HepG2 (cell line): Measurements from ENCODE around the gene BRAF. TPM values are rescaled to one million over a fixed set of nuclear protein-coding genes. Genes with fewer than 3 reads are reported as not detected.

Experiments
- BORCS8-MEF2B ChIP-seq: sonication (generic); formaldehyde crosslinking; IDR thresholded peaks from 2 replicates; pipeline ENCODE4 v1.8.0; 2022; ENCODE audit warnings: mild to moderate bottlenecking, missing genetic modification reagents
- CBFB ChIP-seq: sonication (generic); formaldehyde crosslinking; IDR thresholded peaks from 2 replicates; pipeline ENCODE4 v1.4.0; 2020; ENCODE audit warnings: missing genetic modification reagents
- EED ChIP-seq: sonication (generic); formaldehyde crosslinking; IDR thresholded peaks from 2 replicates; pipeline ENCODE4 v1.5.0; 2020; ENCODE audit warnings: mild to moderate bottlenecking, missing genetic modification reagents
- ELF3 ChIP-seq: IDR thresholded peaks from 2 replicates; pipeline ENCODE4 v1.6.1; 2016; ENCODE audit warnings: missing genetic modification reagents, missing compliant biosample characterization
- HCFC1 ChIP-seq: fragments of 150-350 bp; IDR thresholded peaks from 2 replicates; pipeline ENCODE4 v1.6.1; 2014; ENCODE audit warnings: low read depth, low read length
- HNF4G ChIP-seq, 2 experiments: sonication (generic) in 1 of 2; formaldehyde crosslinking in 1 of 2; IDR thresholded peaks; 2 replicates each; pipeline versions ENCODE4 v1.4.0 to v1.6.1; 2011 to 2020; ENCODE audit warnings: borderline replicate concordance in 2 of 2, low read depth in 2 of 2, mild to moderate bottlenecking in 2 of 2, low read length in 1 of 2, missing genetic modification reagents in 1 of 2, moderate library complexity in 1 of 2
- HOXA5 ChIP-seq: sonication (generic); formaldehyde crosslinking; IDR thresholded peaks from 2 replicates; pipeline ENCODE4 v1.4.0; 2020; ENCODE audit warnings: missing genetic modification reagents
- JDP2 ChIP-seq: sonication (generic); formaldehyde crosslinking; IDR thresholded peaks from 2 replicates; pipeline ENCODE4 v1.8.1; 2022; ENCODE audit warnings: missing genetic modification reagents, borderline replicate concordance
- MBNL3 ChIP-seq: fragments of 250-450 bp; sonication (Bioruptor Pico); conservative IDR thresholded peaks from 2 replicates; pipeline ENCODE4 v1.8.0; 2022; ENCODE audit warnings: mild to moderate bottlenecking, inconsistent platforms
- MIER2 ChIP-seq: IDR thresholded peaks from 2 replicates; pipeline ENCODE4 v1.6.1; 2016; ENCODE audit warnings: missing biosample characterization, missing genetic modification reagents
- MLX ChIP-seq: IDR thresholded peaks from 2 replicates; pipeline ENCODE4 v1.6.1; 2016
- PAWR ChIP-seq: sonication (generic); formaldehyde crosslinking; IDR thresholded peaks from 2 replicates; pipeline ENCODE4 v1.4.0; 2020; ENCODE audit warnings: missing genetic modification reagents, mild to moderate bottlenecking, borderline replicate concordance
- PHB2 ChIP-seq: fragments of 450-650 bp; IDR thresholded peaks from 2 replicates; pipeline ENCODE4 v1.6.1; 2018; ENCODE audit not compliant: partially characterized antibody
- PHF8 ChIP-seq: sonication (generic); formaldehyde crosslinking; IDR thresholded peaks from 2 replicates; pipeline ENCODE4 v1.5.0; 2020; ENCODE audit warnings: missing genetic modification reagents
- RFX1 ChIP-seq: fragments of 450-650 bp; IDR thresholded peaks from 2 replicates; pipeline ENCODE4 v1.6.1; 2017
- RFX3 ChIP-seq: IDR thresholded peaks from 2 replicates; pipeline ENCODE4 v1.6.1; 2016; ENCODE audit warnings: missing biosample characterization, missing genetic modification reagents
- RXRB ChIP-seq: IDR thresholded peaks from 2 replicates; pipeline ENCODE4 v1.6.1; 2016; ENCODE audit warnings: borderline replicate concordance, missing genetic modification reagents, missing compliant biosample characterization
- SALL2 ChIP-seq: sonication (generic); formaldehyde crosslinking; IDR thresholded peaks from 2 replicates; pipeline ENCODE4 v1.8.1; 2023; ENCODE audit warnings: mild to moderate bottlenecking, missing genetic modification reagents, inconsistent platforms
- SMAD9 ChIP-seq: sonication (generic); formaldehyde crosslinking; IDR thresholded peaks from 2 replicates; pipeline ENCODE4 v1.5.1; 2020; ENCODE audit warnings: mild to moderate bottlenecking, missing genetic modification reagents
- ZC3H4 ChIP-seq: sonication (generic); formaldehyde crosslinking; IDR thresholded peaks from 2 replicates; pipeline ENCODE4 v1.4.0; 2020; ENCODE audit warnings: missing genetic modification reagents, borderline replicate concordance
- ZFP41 ChIP-seq: sonication (generic); formaldehyde crosslinking; IDR thresholded peaks from 2 replicates; pipeline ENCODE4 v1.4.0; 2020; ENCODE audit warnings: mild to moderate bottlenecking, missing genetic modification reagents, borderline replicate concordance
- ZNF652 ChIP-seq: IDR thresholded peaks from 2 replicates; pipeline ENCODE4 v1.6.1; 2016; ENCODE audit warnings: low read depth, borderline replicate concordance
- ZNF703 ChIP-seq: sonication (generic); formaldehyde crosslinking; IDR thresholded peaks from 2 replicates; pipeline ENCODE4 v1.5.1; 2020; ENCODE audit warnings: missing genetic modification reagents, mild to moderate bottlenecking, moderate library complexity, borderline replicate concordance
- polyA plus RNA-seq, 8 experiments: library from polyadenylated mRNA; depleted of rRNA in 3 of 8; stranded (reverse) in 7 of 8; unstranded in 1 of 8; fragments of >200 nt; fragmentation: Illumina TruSeq in 4 of 8; extraction: Trizol in 4 of 8; gene quantifications; 2 replicates each; pipeline versions ENCODE4 v1.2.1 to v1.2.3, GENCODE V29; 2011 to 2016; ENCODE audit warnings: low read depth in 4 of 8, missing spikeins in 1 of 8, mixed read lengths in 1 of 8; ENCODE audit not compliant: insufficient read depth in 1 of 8
- total RNA-seq, 5 experiments: library from RNA; depleted of rRNA; stranded (reverse); fragments of >200 nt; fragmentation: Illumina TruSeq; extraction: Trizol; gene quantifications; 2 replicates each; pipeline ENCODE4 v1.2.3, GENCODE V29; 2016; ENCODE audit warnings: low read depth in 1 of 5
- TF ChIP-seq, protein P1 (sequence below): sonication (generic); formaldehyde crosslinking; IDR thresholded peaks from 2 replicates; pipeline ENCODE4 v1.4.0; 2020; ENCODE audit warnings: low read depth, missing genetic modification reagents

BRAF gene
- total and polyA plus RNA-seq, 2 of the 13 experiments (the other 11 are each of a cell fraction or from before 2014, with no cell fraction given): 12.5 to 13.4 TPM

DNA sequence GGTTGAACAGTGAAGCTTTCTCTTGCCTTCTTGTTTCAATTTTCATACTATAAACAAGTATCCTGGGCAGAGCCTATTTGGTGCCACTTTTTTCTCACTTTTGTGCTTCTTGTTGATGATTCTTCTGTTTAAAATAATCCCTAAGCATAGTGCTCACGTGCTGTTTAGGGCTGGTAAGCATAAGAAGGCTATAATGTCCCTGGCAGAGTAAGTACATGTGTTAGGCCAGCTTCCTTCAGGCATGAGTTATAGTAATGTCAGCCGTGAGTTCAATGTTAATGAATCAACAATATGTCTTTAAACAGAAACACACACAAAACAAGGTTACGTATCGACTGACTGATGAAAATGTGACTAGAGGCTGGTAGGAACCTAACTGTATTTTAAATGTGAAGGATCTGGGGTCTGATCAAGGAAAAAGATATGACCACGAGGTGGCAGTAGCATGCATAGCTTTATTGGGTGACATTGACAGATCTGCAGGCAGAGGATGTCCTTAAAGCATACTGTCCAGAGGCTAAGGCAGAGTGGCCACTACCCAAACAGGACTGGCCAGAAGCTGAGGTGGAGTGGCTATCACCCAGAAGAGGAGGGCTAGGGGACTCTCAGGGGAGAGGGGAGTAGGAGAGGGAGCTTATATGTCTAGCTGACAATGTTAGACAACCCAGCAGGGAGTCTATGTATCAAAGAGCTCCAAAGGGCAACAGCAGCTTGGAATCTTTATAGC, 113.7 kb downstream of the BRAF start (continued):
- 0 out of 2 replicates have a peak, but pooled peaks have one; percentile 38 for TF ChIP-seq RXRB
- no peak for TF ChIP-seq HCFC1
- TF ChIP-seq HNF4G (IDR thresholded peaks at IDR 0.05; ENCODE audit: borderline replicate concordance, low read depth, low read length): no peak
- TF ChIP-seq HNF4G (CRISPR knock-in tag; IDR thresholded peaks at IDR 0.05; ENCODE audit: borderline replicate concordance, low read depth): no peak
- no peak for TF ChIP-seq JDP2 (CRISPR knock-in tag)
- no peak for TF ChIP-seq ZFP41 (CRISPR knock-in tag)
- no peak for TF ChIP-seq PHB2
- TF ChIP-seq ZNF703 (CRISPR knock-in tag): no peak
- no peak for TF ChIP-seq SMAD9 (CRISPR knock-in tag)
- no peak for TF ChIP-seq RFX3 (CRISPR knock-in tag)
- no peak for TF ChIP-seq MBNL3 (CRISPR knock-in tag)
- no peak for TF ChIP-seq MLX (CRISPR knock-in tag)
- peak; percentile 19; the same call in 1 of the 2 replicates for TF ChIP-seq ZNF652
- TF ChIP-seq RFX1: no peak
- TF ChIP-seq ELF3: 0 out of 2 replicates have a peak, but pooled peaks have one; percentile 38
- TF ChIP-seq EED (CRISPR knock-in tag): no peak
- TF ChIP-seq HOXA5: peak; percentile 78; the same call in 1 of the 2 replicates
- TF ChIP-seq, protein P1, sequence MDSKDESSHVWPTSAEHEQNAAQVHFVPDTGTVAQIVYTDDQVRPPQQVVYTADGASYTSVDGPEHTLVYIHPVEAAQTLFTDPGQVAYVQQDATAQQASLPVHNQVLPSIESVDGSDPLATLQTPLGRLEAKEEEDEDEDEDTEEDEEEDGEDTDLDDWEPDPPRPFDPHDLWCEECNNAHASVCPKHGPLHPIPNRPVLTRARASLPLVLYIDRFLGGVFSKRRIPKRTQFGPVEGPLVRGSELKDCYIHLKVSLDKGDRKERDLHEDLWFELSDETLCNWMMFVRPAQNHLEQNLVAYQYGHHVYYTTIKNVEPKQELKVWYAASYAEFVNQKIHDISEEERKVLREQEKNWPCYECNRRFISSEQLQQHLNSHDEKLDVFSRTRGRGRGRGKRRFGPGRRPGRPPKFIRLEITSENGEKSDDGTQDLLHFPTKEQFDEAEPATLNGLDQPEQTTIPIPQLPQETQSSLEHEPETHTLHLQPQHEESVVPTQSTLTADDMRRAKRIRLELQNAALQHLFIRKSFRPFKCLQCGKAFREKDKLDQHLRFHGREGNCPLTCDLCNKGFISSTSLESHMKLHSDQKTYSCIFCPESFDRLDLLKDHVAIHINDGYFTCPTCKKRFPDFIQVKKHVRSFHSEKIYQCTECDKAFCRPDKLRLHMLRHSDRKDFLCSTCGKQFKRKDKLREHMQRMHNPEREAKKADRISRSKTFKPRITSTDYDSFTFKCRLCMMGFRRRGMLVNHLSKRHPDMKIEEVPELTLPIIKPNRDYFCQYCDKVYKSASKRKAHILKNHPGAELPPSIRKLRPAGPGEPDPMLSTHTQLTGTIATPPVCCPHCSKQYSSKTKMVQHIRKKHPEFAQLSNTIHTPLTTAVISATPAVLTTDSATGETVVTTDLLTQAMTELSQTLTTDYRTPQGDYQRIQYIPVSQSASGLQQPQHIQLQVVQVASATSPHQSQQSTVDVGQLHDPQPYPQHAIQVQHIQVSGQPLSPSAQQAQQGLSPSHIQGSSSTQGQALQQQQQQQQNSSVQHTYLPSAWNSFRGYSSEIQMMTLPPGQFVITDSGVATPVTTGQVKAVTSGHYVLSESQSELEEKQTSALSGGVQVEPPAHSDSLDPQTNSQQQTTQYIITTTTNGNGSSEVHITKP (CRISPR knock-in tag): no peak
- no peak for TF ChIP-seq CBFB
- TF ChIP-seq SALL2: no peak
- no peak for TF ChIP-seq PHF8 (CRISPR knock-in tag)
- TF ChIP-seq PAWR (CRISPR knock-in tag): no peak
- TF ChIP-seq BORCS8-MEF2B: no peak
- TF ChIP-seq ZC3H4 (CRISPR knock-in tag): no peak
- no peak for TF ChIP-seq MIER2
